GM12874 (cell line): ENCODE results near the gene OR2F1.

ENCODE experiments used
- TF ChIP-seq, protein P1 (sequence below): IDR thresholded peaks from 2 replicates; pipeline ENCODE4 v1.5.1; 2011; ENCODE audit warnings: low read depth, mild to moderate bottlenecking, control low read depth, low read length, moderate library complexity; ENCODE audit not compliant: insufficient read depth

Gene OR2F1

DNA sequence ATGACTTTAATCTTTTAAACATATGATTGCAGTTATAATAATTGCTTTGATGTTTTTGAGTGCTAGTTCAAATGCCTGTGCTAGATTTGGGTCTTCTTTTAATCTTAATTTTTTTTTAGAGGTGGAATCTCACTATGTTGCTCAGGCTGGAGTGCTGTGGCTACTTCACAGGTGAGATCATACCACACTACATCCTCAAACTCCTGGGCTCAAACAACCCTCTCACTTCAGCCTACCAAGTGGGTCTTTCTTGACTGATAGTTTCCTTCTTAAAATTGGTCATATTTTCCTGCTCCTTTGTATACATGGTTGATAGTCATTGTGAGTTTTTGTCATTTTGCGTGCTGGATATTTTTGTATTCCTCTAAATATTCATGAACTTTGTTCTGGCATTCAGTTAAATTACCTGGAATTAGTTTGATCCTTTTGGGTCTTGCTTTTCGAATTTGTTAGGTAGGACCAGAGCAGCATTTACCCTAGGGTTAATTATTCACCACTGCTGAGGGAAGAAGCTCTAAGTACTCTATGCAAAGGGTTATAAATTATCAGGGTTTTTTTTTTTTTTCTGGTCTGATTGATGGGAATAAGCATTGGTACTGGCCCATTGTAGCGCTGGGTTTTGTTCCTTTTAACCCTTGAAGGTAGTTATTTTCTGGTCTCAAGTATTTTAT lies 40.6 kb upstream of the OR2F1 start:
- TF ChIP-seq, protein P1, sequence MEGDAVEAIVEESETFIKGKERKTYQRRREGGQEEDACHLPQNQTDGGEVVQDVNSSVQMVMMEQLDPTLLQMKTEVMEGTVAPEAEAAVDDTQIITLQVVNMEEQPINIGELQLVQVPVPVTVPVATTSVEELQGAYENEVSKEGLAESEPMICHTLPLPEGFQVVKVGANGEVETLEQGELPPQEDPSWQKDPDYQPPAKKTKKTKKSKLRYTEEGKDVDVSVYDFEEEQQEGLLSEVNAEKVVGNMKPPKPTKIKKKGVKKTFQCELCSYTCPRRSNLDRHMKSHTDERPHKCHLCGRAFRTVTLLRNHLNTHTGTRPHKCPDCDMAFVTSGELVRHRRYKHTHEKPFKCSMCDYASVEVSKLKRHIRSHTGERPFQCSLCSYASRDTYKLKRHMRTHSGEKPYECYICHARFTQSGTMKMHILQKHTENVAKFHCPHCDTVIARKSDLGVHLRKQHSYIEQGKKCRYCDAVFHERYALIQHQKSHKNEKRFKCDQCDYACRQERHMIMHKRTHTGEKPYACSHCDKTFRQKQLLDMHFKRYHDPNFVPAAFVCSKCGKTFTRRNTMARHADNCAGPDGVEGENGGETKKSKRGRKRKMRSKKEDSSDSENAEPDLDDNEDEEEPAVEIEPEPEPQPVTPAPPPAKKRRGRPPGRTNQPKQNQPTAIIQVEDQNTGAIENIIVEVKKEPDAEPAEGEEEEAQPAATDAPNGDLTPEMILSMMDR: no peak

DNA sequence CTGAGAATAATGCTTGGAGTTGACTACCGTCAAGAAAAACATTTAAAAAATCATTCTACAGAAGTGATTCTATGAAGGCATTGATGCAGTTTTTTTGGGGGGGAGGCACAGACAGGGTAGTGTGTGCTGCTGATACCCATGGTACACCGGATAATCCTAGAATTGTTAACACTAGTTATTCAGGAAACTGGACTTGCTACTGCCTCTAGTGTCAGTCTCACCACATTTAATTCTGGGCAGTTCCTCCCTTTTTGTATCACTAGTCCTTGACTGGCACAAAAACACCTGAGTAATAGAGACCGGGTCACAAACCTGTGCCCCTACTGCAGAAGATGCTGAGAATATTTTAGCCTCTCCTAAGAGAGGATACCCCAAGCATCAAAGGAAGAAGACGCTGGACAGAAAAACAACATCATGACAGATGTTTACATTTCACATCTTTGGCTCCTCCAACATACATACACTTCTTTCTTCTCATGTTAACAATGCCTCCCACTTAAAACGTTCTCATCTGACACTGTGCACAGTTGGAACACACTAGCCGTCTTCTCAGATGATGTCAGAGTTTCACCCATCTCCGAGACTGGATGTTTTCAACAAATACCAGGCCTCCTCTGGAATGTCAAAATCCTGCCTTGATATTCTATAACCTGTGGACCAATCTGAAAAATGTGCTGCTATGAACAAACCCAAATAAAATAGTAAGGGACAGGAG lies 39.5 kb upstream of the OR2F1 start:
- TF ChIP-seq, protein P1: no peak

DNA sequence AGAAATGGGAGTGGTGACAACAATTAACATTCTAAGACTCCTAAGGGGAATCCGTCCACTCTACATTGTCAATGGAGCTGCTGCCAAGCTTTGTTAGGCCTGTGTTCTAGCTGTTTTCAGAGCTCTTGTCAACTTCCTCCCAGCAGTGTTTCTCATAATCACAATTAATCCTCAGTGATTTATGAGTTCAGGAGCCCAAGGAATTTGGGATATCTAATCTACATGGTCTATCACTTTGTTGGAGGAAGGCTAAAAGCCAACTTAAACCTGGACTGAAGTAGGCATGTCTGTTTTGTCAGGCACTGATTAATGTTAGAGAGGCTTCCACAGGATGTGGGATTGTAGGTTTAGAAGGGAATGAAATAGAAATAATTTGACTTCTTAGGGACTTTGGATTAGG lies 29.8 kb upstream of the OR2F1 start:
- TF ChIP-seq, protein P1: no peak

DNA sequence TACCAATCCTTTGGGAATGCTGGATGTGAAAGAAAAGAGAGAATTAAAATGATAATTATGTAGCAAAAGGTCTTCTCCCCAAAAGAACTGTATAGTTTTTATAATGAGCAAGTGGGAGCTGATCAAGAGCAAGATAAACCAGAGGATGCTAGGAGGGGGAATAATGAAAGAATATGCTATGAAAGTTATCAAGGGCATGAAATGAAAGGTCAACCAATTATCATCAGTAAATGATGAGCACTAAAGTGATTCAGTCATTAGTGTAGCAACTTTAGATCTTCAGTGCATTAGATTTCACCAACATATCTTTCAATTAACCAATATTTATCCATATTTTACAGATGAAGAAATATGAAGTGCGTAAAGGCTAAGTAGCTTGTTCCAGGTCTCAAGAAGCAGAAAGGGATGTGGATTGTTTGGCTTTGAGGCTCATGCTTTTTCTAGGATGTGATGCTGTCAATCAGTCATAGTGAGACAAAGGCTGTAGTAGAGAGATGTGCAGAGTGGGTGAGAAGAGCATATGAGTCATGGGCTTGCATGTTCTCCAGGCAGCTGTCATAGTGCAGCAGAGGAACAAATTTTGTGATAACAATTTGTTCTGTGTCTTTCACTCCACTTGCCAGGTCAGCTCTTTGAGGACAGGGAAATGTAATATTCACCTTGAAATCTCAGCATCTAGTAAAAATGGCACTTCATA lies 25.3 kb upstream of the OR2F1 start:
- TF ChIP-seq, protein P1: no peak

DNA sequence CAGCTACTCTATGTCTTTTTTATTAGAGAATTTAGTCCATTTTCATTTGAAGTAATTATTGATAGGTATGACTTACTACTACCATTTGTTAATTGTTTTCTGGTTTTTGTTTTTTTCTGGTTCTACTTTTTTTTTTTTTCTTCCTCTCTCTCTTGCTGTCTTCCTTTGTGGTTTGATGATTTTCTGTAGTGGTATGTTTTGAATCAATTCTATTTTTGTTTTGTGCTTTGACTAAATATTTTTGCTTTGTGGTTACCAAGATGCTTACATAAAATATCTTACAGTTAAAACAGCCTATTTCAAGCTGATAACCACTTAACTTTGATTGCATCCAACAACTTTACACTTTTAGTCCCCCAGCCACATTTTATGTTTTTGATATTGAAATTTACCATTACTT lies 22.9 kb upstream of the OR2F1 start:
- TF ChIP-seq, protein P1: no peak

DNA sequence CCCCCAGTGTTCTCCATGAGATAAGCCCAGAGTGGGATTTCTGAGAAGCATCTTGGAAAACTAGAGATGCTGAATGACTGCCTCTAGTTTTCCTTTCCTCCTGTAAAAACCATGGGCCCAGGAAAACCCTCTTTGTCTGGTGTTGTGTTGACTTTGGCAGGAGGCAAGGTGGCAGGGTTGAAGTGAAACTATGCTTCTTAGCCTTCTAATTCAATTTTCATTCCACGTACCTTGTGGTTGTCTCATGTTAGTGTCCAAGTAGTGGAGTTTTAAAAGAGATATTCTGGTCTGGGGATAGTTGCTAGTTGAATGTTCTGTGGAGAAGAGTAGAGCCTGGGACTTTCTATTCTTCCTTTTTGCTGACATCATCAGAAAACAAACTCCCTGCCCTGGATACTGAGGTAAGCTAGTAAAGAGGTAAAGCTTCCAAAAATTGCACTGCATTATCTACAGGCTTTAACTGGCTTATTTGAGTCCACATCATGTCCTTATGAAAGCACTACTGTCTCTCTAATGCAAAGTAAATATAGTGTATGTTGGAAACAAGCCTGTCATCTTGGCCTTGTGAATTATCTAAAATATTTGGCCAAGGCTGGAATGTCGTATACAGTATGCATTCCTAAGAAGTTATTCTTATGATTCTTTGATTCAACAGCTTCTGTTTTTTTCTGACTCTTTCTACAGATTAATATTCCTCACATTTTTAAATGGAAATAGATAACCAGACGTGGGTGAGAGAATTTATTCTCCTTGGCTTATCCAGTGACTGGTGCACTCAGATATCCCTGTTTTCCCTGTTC lies 19.9 kb upstream of the OR2F1 start, which contains the start of gene OR2F2:
Gene OR2F2 (plus strand): TSS at position 708 of the 800 bp plus-strand sequence. CDS start 0 bp downstream, at position 708.
- TF ChIP-seq, protein P1: no peak
